ENCODE measurements around the gene AGBL1.

Gene AGBL1

GRCh38 chr15:86754846-86755245 is 675.2 kb downstream of the AGBL1 start:
- DNase-seq = no peak

DNA sequence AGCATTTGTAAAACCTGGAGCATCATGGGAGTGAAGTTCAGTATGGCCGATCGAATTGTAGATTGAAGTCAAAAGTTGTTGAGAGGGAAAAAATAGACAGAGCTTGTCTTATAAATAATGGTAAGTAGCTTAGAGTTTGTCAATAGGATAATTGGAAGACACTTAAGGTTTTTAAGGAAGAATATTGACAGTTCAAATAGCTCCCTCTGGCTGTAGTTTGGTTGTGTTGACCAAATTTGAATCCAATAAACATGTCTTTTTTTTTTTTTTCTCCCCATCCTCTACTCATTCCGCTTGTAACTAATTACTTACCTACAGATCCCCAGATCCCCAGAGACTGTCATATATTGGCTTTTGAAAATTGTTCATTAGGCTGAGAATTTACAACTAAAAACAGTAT is 677.0 kb downstream of the AGBL1 start:
- no peak for DNase-seq

DNA sequence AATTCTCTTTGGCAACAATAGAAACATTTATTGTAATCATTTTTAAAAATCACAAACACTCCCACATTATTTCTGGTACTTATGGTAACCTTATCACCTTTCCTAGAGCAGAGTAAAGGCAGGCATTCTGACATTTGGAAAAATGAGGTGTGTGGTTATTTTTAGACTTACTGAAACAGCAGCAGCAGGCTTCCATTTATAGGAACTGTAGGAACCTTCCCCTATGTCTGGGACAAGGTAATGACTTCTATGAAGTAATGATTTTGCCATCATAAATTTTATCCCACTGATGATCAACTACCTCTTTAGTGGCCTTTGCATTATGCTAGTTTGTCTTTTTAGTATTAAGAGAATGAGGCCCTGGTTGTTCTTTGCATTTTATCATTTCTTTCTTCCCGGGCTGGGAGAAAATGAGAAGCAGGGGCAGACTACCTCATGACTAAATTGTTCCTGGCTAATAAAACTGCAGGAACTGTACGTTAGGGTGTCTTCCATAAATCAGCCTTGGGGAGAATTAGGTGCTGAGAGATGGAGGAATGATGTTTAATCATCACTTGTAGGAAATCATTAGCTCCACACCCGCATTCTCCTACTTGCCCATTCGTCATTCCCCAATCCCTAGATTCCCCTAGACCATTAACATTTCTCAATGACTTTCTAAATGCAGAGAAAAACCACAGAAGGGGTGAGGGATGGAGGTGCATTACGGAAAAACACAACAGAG is 680.3 kb downstream of the AGBL1 start:
- no peak for DNase-seq

DNA sequence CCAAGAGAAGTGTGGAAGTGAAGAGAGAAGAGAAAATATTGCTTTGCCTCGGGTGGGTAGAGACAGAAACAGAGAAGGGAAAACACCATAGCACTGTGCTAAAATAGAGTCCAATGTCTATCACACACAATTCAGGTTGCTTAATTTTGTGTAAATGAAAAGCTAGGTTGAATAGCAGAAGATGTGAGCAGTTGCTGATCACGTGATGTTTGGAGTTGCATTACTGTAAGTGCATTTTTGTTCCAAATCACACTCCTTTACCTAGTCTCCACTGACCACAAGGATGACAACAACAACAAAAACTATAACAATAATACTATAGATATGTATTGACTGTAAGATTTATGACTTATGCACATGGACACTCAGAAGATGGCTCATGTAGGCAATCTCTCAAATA is 683.2 kb downstream of the AGBL1 start:
- no peak for DNase-seq

- DNase-seq = no peak
These were observed 684.4 kb downstream of the AGBL1 start for GRCh38 chr15:86764021-86764420.

- DNase-seq = no peak
These were observed 685.6 kb downstream of the AGBL1 start for GRCh38 chr15:86765281-86765680.

- DNase-seq = no peak
These were observed 692.8 kb downstream of the AGBL1 start for GRCh38 chr15:86772369-86773059.

GRCh38 chr15:86773736-86774135 is 694.1 kb downstream of the AGBL1 start:
- no peak for DNase-seq

- DNase-seq = no peak
These were observed 696.5 kb downstream of the AGBL1 start for GRCh38 chr15:86776145-86776544.

GRCh38 chr15:86796521-86796920 is 716.9 kb downstream of the AGBL1 start:
- DNase-seq = no peak

GRCh38 chr15:86797135-86797534 is 717.5 kb downstream of the AGBL1 start:
- DNase-seq = no peak

DNA sequence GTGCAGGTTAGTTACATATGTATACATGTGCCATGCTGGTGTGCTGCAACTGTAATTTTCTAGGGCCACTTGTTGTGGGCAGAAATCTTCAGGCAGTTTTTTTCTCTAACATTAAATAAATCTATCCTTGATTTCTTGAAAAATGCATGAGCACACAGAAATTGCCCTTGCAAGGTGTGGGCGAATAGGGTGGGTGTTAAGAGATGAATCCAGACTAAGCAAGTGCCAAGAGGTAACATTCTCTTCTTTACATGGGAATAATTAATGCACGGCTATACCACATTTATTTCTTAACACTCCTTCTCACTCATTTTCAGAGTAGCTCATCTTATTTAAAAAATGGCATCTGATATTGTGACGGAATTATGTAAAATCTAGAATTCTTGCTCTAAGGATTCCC is 719.6 kb downstream of the AGBL1 start:
- DNase-seq = no peak

DNA sequence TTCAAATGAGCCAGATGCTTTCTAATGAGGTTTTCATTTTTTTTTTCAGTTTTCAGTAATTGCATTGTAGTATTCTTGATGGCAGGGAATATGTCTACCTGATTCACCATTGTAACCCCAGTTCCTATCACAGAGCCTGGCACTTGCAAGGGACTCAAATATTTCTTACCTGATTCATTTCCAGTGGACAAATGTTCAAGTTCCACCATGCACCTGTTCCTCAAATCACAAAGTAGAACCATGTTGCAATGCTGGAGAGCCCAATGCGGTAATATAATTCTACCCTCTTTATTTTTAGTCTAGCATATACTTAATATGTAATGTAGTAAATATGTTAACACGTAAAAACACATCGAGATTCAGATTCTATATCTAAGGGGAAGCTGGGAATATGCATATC is 722.6 kb downstream of the AGBL1 start:
- no peak for DNase-seq

DNA sequence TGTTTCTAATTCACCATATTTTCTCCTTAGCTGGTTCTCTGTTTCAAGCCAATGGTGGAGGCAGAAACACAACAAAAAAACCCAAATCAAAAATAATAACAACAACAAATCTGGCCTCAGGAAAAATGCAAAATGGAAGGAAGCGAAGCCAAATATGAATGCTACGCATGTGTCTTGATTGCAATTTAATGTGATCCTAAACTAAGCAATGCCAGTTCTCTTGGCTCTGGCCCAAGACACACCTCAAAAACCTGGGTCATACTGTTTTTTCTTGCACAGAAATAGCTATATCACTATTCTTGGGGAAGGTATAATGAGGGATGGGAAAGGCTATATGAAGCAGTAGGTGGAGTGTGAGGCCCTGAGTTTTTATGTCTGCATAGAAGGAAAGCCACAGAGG is 724.7 kb downstream of the AGBL1 start:
- no peak for DNase-seq

DNA sequence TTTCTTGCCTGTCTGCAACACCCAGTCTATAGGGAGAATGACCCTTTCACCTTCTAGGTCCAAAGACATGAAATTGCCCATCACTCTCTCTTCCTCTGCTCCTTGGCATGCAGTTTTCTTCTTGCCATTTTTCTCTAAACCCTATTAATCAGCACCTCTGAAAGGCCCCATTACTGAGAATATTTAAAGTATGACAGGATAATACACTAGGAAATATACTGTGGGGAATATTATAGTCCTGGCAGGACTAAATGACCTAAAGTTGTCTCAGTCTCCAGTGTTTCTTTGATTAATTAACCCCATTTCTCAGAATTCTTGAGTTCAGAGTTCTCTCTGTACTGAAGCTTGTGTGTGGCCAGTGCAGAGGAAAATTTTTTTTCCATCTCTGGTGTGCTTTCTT is 730.7 kb downstream of the AGBL1 start:
- no peak for DNase-seq

DNA sequence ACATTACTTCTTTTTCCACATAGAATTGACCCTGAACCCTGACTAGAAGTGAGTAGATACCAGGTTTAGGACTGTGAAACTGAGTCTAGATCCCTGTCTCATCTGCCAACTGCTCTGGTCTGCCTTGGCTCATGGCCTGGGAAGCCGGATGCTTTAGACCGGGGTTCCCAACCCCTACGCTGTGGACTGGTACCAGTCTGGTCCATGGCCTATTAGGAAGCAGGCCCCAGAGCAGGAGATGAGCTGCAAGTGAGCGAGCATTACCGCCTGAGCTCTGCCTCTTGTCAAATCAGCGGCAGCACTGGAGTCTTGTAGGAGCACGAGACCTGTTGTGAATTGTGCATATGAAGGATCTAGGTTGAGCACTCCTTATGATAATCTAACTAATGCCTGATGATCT is 734.2 kb downstream of the AGBL1 start:
- no peak for DNase-seq

DNA sequence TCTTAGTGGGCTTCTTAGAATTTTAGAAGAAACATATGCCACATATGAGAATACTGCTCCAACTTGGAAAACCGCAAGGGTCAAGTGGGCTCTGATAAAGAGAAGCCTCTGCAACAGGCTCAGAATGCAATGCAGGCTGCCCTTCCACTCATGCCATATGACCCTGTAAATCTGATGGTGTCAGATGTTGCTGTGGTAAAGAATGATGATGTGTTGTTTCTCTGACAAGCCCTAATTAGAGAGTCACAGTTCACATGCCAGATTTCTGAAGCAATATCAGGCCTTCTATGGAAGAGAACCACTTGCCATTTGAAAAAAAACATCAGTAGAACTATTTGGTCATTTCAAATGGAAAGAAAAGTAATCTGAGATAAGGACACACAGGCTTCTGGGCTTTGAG is 749.6 kb downstream of the AGBL1 start:
- DNase-seq = no peak

GRCh38 chr15:86830304-86830703 is 750.6 kb downstream of the AGBL1 start:
- DNase-seq = no peak

- DNase-seq = no peak
These were observed 753.9 kb downstream of the AGBL1 start for GRCh38 chr15:86833595-86833994.

GRCh38 chr15:86834115-86834863 is 754.6 kb downstream of the AGBL1 start:
- DNase-seq = no peak

- no peak for DNase-seq
These were observed 757.8 kb downstream of the AGBL1 start for GRCh38 chr15:86837294-86838061.

- no peak for DNase-seq
These were observed 759.8 kb downstream of the AGBL1 start for GRCh38 chr15:86839502-86839901.

GRCh38 chr15:86840996-86841395 is 761.3 kb downstream of the AGBL1 start:
- DNase-seq = no peak
